Astrocyte (in vitro differentiated cells and primary cell): Measurements from ENCODE around the gene STON2.

Experiments used
- CTCF ChIP-seq: IDR thresholded peaks from 2 replicates; pipeline ENCODE4 v1.5.1; 2011; ENCODE audit warnings: low read depth, mild to moderate bottlenecking, inconsistent platforms, low read length, moderate library complexity; ENCODE audit not compliant: insufficient read depth
- EZH2 ChIP-seq: IDR thresholded peaks from 2 replicates; pipeline ENCODE4 v1.6.1; 2012; ENCODE audit warnings: mild to moderate bottlenecking, low read length, inconsistent platforms; ENCODE audit not compliant: insufficient read depth

GRCh38 chr14:81313775-81314429 is 86.2 kb downstream of the STON2 start:
- TF ChIP-seq CTCF (no peak), EZH2 (no peak)
